Dermis lymphatic vessel endothelial cell (primary cell): Measurements from ENCODE around the gene ITPKC. TPM values are rescaled to one million over a fixed set of nuclear protein-coding genes. Genes with fewer than 3 reads are reported as not detected.

ENCODE experiments used
- total RNA-seq: library from RNA; depleted of rRNA; stranded (reverse); fragments of >200 nt; gene quantifications from 2 replicates; pipeline ENCODE4 v1.2.1, GENCODE V29; 2014

Gene ITPKC
- 16.7 and 21.3 TPM in 2 replicates for total RNA-seq

GRCh38 chr19:40716482-40717324, at the start of gene ITPKC, which contains the start of gene COQ8B:
TSS of gene ITPKC (plus strand) at chr19:40717112. CDS start at chr19:40717136, 24 bp downstream.
TSS of gene COQ8B (minus strand) at chr19:40716886. CDS start at chr19:40714632, 2,254 bp downstream.

GRCh38 chr19:40690050-40690692, 26.7 kb upstream of the ITPKC start, which contains the start of gene NUMBL:
TSS of gene NUMBL (minus strand) at chr19:40690651. CDS start at chr19:40690483, 168 bp downstream.

GRCh38 chr19:40750058-40750873, 33.4 kb downstream of the ITPKC start, which contains the start of gene ACTMAP:
TSS of gene ACTMAP (minus strand) at chr19:40750477. CDS start at chr19:40749803, 674 bp downstream.

GRCh38 chr19:40750874-40751537, 34.1 kb downstream of the ITPKC start, which contains the start of gene SNRPA:
TSS of gene SNRPA (plus strand) at chr19:40751203. CDS start at chr19:40751409, 206 bp downstream.

GRCh38 chr19:40774916-40775631, 58.2 kb downstream of the ITPKC start, which contains the start of gene MIA:
TSS of gene MIA (plus strand) at chr19:40775521. CDS start at chr19:40775543, 22 bp downstream.

GRCh38 chr19:40777937-40778705, 61.2 kb downstream of the ITPKC start, which contains the start of gene RAB4B:
TSS of gene RAB4B (plus strand) at chr19:40778247. CDS start at chr19:40778376, 129 bp downstream.

Other genes starting within 250 kb of the ITPKC start
- gene SHKBP1, start 140.2 kb upstream of the ITPKC start, total RNA-seq, result 20.6 and 24.3 TPM in 2 replicates
- gene LTBP4, start 115.7 kb upstream of the ITPKC start, total RNA-seq, result 19.9 and 21.7 TPM in 2 replicates
- gene NUMBL, start 26.5 kb upstream of the ITPKC start, total RNA-seq, result 7.5 and 10.4 TPM in 2 replicates
- gene COQ8B, start 226 bp upstream of the ITPKC start, total RNA-seq, result 16.7 and 20.5 TPM in 2 replicates
- 0.34 and 0.43 TPM in 2 replicates for gene ACTMAP, start 33.4 kb downstream of the ITPKC start, total RNA-seq
- gene SNRPA, start 34.1 kb downstream of the ITPKC start, total RNA-seq, result 25.8 and 31.5 TPM in 2 replicates
- not detected in 2 replicates for gene MIA, start 58.4 kb downstream of the ITPKC start, total RNA-seq
- 9.5 and 12.8 TPM in 2 replicates for gene RAB4B, start 61.1 kb downstream of the ITPKC start, total RNA-seq
- gene EGLN2, start 82.1 kb downstream of the ITPKC start, total RNA-seq, result 119 and 126 TPM in 2 replicates
- not detected in 2 replicates for gene CYP2A6, start 133.3 kb downstream of the ITPKC start, total RNA-seq
- not detected in 2 replicates for gene CYP2A7, start 165.1 kb downstream of the ITPKC start, total RNA-seq